Kidney (tissue), 14 donors: ENCODE data around the gene LUZP1. TPM values are rescaled to one million over a fixed set of nuclear protein-coding genes. Genes with fewer than 3 reads are reported as not detected.

Experiments used
- DNase-seq, 5 donors: peaks; one replicate each; pipeline ENCODE4 v3.0.0-alpha.2; 2013 to 2020
- FAIRE-seq: peaks from 2 replicates; lab custom pipeline; 2012; peaks lifted over from hg19 to GRCh38; lab: Jason Lieb, UNC
- H3K27ac ChIP-seq, 2 donors: one replicate each; pipeline ENCODE4 v1.7.0; 2013; ENCODE audit warnings: low read depth in 2 of 2, low read length in 2 of 2, inconsistent platforms in 1 of 2
- H3K27me3 ChIP-seq: one replicate; pipeline ENCODE4 v1.7.1; 2013; ENCODE audit warnings: low read length, inconsistent platforms; ENCODE audit not compliant: control insufficient read depth, insufficient read depth
- H3K36me3 ChIP-seq, 3 donors: one replicate each; pipeline versions ENCODE4 v1.7.0 to v1.7.1; 2013; ENCODE audit warnings: low read length in 3 of 3, control low read depth in 1 of 3, inconsistent platforms in 1 of 3; ENCODE audit not compliant: insufficient read depth in 3 of 3, control insufficient read depth in 2 of 3
- H3K4me1 ChIP-seq, 3 donors: one replicate each; pipeline versions ENCODE4 v1.7.0 to v1.7.1; 2013; ENCODE audit warnings: low read length in 3 of 3, inconsistent platforms in 1 of 3, low read depth in 1 of 3; ENCODE audit not compliant: control insufficient read depth in 2 of 3, insufficient read depth in 2 of 3
- H3K4me3 ChIP-seq, 3 donors: one replicate each; pipeline versions ENCODE4 v1.7.0 to v1.8.1; 2013; ENCODE audit warnings: low read length in 3 of 3, control low read depth in 1 of 3, inconsistent platforms in 1 of 3
- H3K9ac ChIP-seq, 3 donors: one replicate each; pipeline versions ENCODE4 v1.7.0 to v1.7.1; 2013; ENCODE audit warnings: low read length in 3 of 3, control low read depth in 1 of 3, inconsistent platforms in 1 of 3
- H3K9me3 ChIP-seq, 3 donors: one replicate each; pipeline versions ENCODE4 v1.7.0 to v1.7.1; 2013; ENCODE audit warnings: low read length in 3 of 3, control low read depth in 1 of 3, inconsistent platforms in 1 of 3; ENCODE audit not compliant: control insufficient read depth in 2 of 3, insufficient read depth in 1 of 3
- intact Hi-C: fragments of 100-400 bp; cut with DNase I; formaldehyde crosslinking; loops from one replicate; pipeline ENCODE4 v1.11.1; 2022
- polyA plus RNA-seq: library from polyadenylated mRNA; stranded (reverse); fragments of 350-450 nt; fragmentation: Illumina TruSeq; extraction: RNeasy Lipid Tissue Mini Kit (QIAGEN cat#74804); gene quantifications from one replicate; pipeline ENCODE4 v1.2.3, GENCODE V29; 2014; ENCODE audit warnings: low read depth, low replicate concordance; ENCODE audit not compliant: insufficient read depth
- total RNA-seq: library from RNA; stranded (reverse); fragmentation: NEBNext Ultra II Directional; extraction: Animal tissue kit (Norgen Biotek cat#: 25700); gene quantifications from one replicate; pipeline ENCODE4 v1.2.1, GENCODE V29; 2021
- TF ChIP-seq, protein P1 (sequence below): IDR thresholded peaks from 3 replicates; pipeline ENCODE4 v1.5.1; 2012; ENCODE audit warnings: mild to moderate bottlenecking, moderate library complexity, borderline replicate concordance; ENCODE audit not compliant: insufficient read depth; ENCODE audit errors: extremely low read depth
- donor health status: control.
- donor health status: control.
- donor health status: control.
- donor health status: control.
- donor health status: control.
- donor health status: DM: yes; HTN: yes; CAD: no.
- donor health status: Normal renal cell carcinoma (clear cell type).

Gene LUZP1
- total and polyA plus RNA-seq, 2 donors from 2014 or later: 6.7 to 39.0 TPM

DNA sequence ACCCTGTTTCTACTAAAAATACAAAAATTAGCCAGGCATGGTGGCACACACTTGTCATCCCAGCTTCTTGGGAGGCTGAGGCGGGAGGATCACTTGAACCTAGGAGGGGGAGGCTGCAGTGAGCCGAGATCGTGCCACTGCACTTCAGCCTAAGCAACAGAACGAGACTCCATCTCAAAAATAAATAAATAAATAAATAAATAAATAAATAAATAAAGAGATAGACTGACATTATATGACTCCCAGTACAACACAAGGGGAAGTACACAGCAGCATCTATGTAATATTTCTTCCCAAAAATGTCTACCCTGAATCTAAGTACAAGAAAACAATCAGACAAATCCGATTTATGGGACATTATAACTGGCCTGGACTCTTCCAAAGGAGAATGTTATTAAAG, 35.1 kb downstream of the LUZP1 start:
- no peak for DNase-seq
- H3K4me3 ChIP-seq: no peak overlapping the region
- intact Hi-C loops: no loop called here
- H3K27me3 ChIP-seq: no peaks in the 10 kb centered on the region
- TF ChIP-seq, protein P1, sequence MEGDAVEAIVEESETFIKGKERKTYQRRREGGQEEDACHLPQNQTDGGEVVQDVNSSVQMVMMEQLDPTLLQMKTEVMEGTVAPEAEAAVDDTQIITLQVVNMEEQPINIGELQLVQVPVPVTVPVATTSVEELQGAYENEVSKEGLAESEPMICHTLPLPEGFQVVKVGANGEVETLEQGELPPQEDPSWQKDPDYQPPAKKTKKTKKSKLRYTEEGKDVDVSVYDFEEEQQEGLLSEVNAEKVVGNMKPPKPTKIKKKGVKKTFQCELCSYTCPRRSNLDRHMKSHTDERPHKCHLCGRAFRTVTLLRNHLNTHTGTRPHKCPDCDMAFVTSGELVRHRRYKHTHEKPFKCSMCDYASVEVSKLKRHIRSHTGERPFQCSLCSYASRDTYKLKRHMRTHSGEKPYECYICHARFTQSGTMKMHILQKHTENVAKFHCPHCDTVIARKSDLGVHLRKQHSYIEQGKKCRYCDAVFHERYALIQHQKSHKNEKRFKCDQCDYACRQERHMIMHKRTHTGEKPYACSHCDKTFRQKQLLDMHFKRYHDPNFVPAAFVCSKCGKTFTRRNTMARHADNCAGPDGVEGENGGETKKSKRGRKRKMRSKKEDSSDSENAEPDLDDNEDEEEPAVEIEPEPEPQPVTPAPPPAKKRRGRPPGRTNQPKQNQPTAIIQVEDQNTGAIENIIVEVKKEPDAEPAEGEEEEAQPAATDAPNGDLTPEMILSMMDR: no peak
- no peaks in the 10 kb centered on the region for H3K9me3 ChIP-seq
- H3K36me3 ChIP-seq: no peaks in the 10 kb centered on the region
- no peak for FAIRE-seq
- H3K4me1 ChIP-seq: no peaks in the 10 kb centered on the region
- no peak overlapping the region for H3K27ac ChIP-seq
- H3K9ac ChIP-seq: no peak overlapping the region

DNA sequence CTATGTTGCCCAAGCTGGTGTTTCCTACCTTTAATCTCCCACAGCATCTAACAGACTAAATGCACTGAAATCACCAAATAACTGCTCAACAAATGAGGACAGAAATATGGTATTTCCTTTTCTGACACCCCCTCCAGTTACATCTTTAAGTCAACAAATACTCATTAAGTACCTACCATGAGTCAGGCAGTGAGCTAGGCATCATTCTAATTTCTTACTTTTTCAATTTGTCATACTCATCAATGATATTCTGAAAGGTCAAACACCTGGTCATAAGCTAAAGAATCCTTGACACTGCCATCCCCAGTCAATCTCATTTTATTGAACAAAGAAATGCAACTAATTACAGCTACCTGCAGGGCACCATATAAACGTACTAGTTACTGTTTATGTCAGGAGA, 36.6 kb downstream of the LUZP1 start:
- Histone ChIP-seq H3K9ac (no peak overlapping the region), H3K4me3 (no peak overlapping the region), H3K27me3 (no peaks in the 10 kb centered on the region), H3K9me3 (no peaks in the 10 kb centered on the region), H3K4me1 (no peaks in the 10 kb centered on the region), H3K27ac (no peak overlapping the region), H3K36me3 (no peaks in the 10 kb centered on the region)
- DNase-seq (no peak), FAIRE-seq (no peak)
- TF ChIP-seq, protein P1: no peak
- intact Hi-C loops: no loop called here

DNA sequence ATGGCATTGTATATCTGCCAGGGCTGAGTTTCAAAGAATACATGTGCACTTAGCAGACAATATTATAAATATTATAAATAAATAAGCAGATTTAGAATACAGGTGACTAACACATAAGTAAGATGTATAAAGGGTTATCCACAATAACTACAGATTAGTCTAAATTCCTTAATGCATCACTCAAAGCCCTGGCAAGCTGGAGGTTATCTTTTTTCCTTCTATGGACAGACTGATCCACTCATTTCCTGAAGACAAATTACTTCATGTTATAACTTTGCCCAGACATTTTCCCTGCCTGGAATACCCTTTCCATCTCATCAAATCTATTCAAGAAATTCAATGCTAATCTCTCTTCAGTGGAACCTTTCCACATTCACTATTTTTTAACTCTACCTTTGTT, 38.8 kb downstream of the LUZP1 start:
- intact Hi-C loops: no loop called here
- Histone ChIP-seq H3K9ac (no peak overlapping the region), H3K4me1 (peaks cover 0 to 3% (median 0%) of the 10 kb centered on the region in 3 donors), H3K36me3 (no peaks in the 10 kb centered on the region), H3K4me3 (no peak overlapping the region), H3K9me3 (no peaks in the 10 kb centered on the region), H3K27me3 (no peaks in the 10 kb centered on the region), H3K27ac (no peak overlapping the region)
- TF ChIP-seq, protein P1: no peak
- FAIRE-seq: no peak
- no peak for DNase-seq

DNA sequence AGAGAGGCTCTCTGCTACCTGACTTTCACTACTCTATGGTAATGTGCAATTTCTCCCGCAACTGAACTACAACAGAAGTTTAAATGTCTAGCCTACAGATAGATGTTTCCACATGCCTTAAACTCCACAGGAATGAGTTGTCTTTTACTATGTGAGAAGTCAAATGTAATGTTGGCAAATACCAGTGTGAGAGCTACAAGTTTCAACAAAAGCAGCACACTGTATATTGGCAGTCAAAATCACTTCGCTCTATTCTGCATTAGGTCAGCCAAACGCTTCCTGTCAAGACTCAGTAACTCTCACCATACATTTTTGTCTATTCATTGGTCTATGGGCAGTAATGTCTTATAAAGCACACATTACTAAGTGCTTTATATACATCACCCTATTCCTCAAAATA, 41.9 kb downstream of the LUZP1 start:
- intact Hi-C loops: no loop called here
- Histone ChIP-seq H3K27ac (no peak overlapping the region), H3K9ac (no peak overlapping the region), H3K36me3 (no peaks in the 10 kb centered on the region), H3K4me3 (no peak overlapping the region), H3K9me3 (no peaks in the 10 kb centered on the region), H3K4me1 (peaks cover 7 to 24% (median 14%) of the 10 kb centered on the region in 3 donors), H3K27me3 (no peaks in the 10 kb centered on the region)
- TF ChIP-seq, protein P1: no peak
- DNase-seq: no peak
- no peak for FAIRE-seq
